Stimulated activated naive CD8-positive, alpha-beta T cell treated with anti-CD3 and anti-CD28 coated beads, Interleukin-15, amount 100 ng/mL, for 72 hours (primary cell): ENCODE data around the gene COBLL1.

Experiments used
- ATAC-seq: fragments of 150-1000 bp; cut with Tn5 transposase; 2 replicates; pipeline ENCODE4 v1.10.0; 2021; ENCODE audit warnings: mild to moderate bottlenecking, moderate library complexity
- DNase-seq, 2 donors: peaks; one replicate each; pipeline ENCODE4 v3.0.0; 2021 to 2022
- H3K27ac Mint-ChIP-seq, 2 donors: one replicate each; pipeline ENCODE4 v1.8.0; 2022; ENCODE audit warnings: mild to moderate bottlenecking in 2 of 2, mixed read lengths in 2 of 2, moderate library complexity in 2 of 2
- H3K27me3 Mint-ChIP-seq: one replicate; pipeline ENCODE4 v1.8.0; 2022; ENCODE audit warnings: mixed read lengths
- H3K4me1 Mint-ChIP-seq: one replicate; pipeline ENCODE4 v1.8.0; 2022; ENCODE audit warnings: mild to moderate bottlenecking, mixed read lengths
- H3K4me3 Mint-ChIP-seq, 2 donors: one replicate each; pipeline ENCODE4 v1.8.0; 2022; ENCODE audit warnings: mild to moderate bottlenecking in 2 of 2, mixed read lengths in 2 of 2, moderate library complexity in 1 of 2
- H3K9me3 Mint-ChIP-seq, 2 donors: one replicate each; pipeline ENCODE4 v1.8.0; 2022; ENCODE audit warnings: mixed read lengths in 2 of 2

The COBLL1 gene

DNA sequence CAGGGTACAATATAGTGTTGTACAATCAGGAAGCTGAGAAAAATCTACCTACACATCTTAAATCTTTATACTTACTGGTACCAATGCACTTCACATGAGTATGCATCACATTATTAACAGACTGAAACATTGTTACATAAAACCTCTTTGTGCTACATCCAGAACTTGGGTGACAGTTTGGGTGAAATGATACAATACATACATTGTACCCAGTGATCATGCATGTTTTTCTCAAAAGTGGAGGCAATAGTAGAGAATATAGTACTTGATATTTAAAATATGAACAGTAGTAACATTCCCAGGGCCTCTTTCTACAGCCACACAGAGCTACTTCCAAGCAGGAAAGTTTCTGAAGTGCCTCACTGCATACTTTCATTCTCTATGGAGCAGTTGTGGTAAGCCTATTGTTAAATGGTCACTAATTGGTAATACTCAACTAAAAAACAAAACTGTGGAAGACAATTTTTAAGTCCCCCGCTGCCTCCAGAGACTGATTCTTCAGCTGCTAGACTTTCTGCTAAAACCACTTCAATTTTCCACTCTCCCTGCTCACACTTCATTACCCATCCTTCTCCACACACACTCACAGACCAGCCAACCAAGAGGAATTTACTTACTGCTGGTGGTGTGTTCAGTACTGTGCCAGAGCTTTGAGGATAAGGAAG, 197.5 kb downstream of the COBLL1 start:
- Mint-ChIP-seq H3K27me3 (no peaks in the 10 kb centered on the region), H3K4me1 (no peaks in the 10 kb centered on the region), H3K4me3 (no peak overlapping the region), H3K9me3 (peaks cover 0 to 8% of the 10 kb centered on the region in 2 donors), H3K27ac (no peak overlapping the region)
- ATAC-seq (no peak), DNase-seq (no peak)

GRCh38 chr2:164642946-164643555, 198.6 kb downstream of the COBLL1 start:
- Mint-ChIP-seq H3K9me3 (peaks cover 2 to 10% of the 10 kb centered on the region in 2 donors), H3K27ac (no peak overlapping the region), H3K27me3 (no peaks in the 10 kb centered on the region), H3K4me1 (no peaks in the 10 kb centered on the region), H3K4me3 (no peak overlapping the region)
- no peak for ATAC-seq
- DNase-seq = no peak

GRCh38 chr2:164642268-164642667, 199.4 kb downstream of the COBLL1 start:
- H3K27ac Mint-ChIP-seq = no peak overlapping the region
- H3K9me3 Mint-ChIP-seq = peaks cover 4 to 7% of the 10 kb centered on the region in 2 donors

More at GRCh38 chr2:164642268-164642667, 199.4 kb downstream of the COBLL1 start:
- Mint-ChIP-seq H3K27me3 (no peaks in the 10 kb centered on the region), H3K4me1 (no peaks in the 10 kb centered on the region), H3K4me3 (no peak overlapping the region)
- ATAC-seq (no peak), DNase-seq (no peak)
